H1 (cell line): ENCODE measurements around the gene RASGRP4. TPM values are rescaled to one million over a fixed set of nuclear protein-coding genes. Genes with fewer than 3 reads are reported as not detected.

Experiments
- CTCF ChIA-PET: fragments of 300-600 bp; sonication (Branson Sonifier 250); formaldehyde crosslinking; loops from one replicate; lab custom pipeline; 2021; ENCODE audit not compliant: partially characterized antibody; lab: Charles Lee
- POLR2A ChIA-PET: fragments of 300-600 bp; sonication (Branson Sonifier 250); formaldehyde crosslinking; loops from one replicate; lab custom pipeline; 2021; ENCODE audit warnings: inconsistent platforms; ENCODE audit not compliant: partially characterized antibody; lab: Charles Lee
- DNase-seq, 2 experiments: peaks; one replicate each; pipeline versions ENCODE4 v3.0.0 to v3.0.0-alpha.2; 2010 to 2022; ENCODE audit warnings: low spot score in 2 of 2, low read depth in 1 of 2, mixed read lengths in 1 of 2
- FAIRE-seq: peaks from 2 replicates; lab custom pipeline; 2011; peaks lifted over from hg19 to GRCh38; lab: Jason Lieb, UNC
- H2AFZ ChIP-seq: 2 replicates; pipeline ENCODE4 v1.8.1; 2012; ENCODE audit warnings: low read length, inconsistent platforms
- H2AK5ac ChIP-seq: 2 replicates; pipeline ENCODE4 v1.6.1; 2013; ENCODE audit warnings: low read depth, low read length
- H2BK120ac ChIP-seq: replicated peaks from 2 replicates; pipeline ENCODE3; 2013; ENCODE audit warnings: low read depth, low read length, inconsistent platforms
- H2BK12ac ChIP-seq: 2 replicates; pipeline ENCODE4 v1.6.1; 2013; ENCODE audit warnings: low read depth, low read length
- H2BK15ac ChIP-seq: 2 replicates; pipeline ENCODE4 v1.6.1; 2013; ENCODE audit warnings: low read length
- H2BK20ac ChIP-seq: 2 replicates; pipeline ENCODE4 v1.6.1; 2013; ENCODE audit warnings: low read length
- H2BK5ac ChIP-seq: 2 replicates; pipeline ENCODE4 v1.6.1; 2013; ENCODE audit warnings: low read depth, low read length
- H3K14ac ChIP-seq: 2 replicates; pipeline ENCODE4 v1.6.1; 2013; ENCODE audit warnings: inconsistent platforms; ENCODE audit not compliant: insufficient read length
- H3K18ac ChIP-seq: 2 replicates; pipeline ENCODE4 v1.6.1; 2013; ENCODE audit warnings: low read length; ENCODE audit errors: extremely low read depth
- H3K23ac ChIP-seq: 2 replicates; pipeline ENCODE4 v1.6.1; 2013; ENCODE audit warnings: inconsistent platforms; ENCODE audit not compliant: insufficient read length
- H3K23me2 ChIP-seq: 2 replicates; pipeline ENCODE4 v1.6.1; 2013; ENCODE audit warnings: low read depth, low read length
- H3K27ac ChIP-seq: 2 replicates; pipeline ENCODE4 v1.6.1; 2011; ENCODE audit warnings: low read depth, low read length, inconsistent platforms
- H3K27me3 ChIP-seq, 4 experiments: replicated peaks in 1 of 4; 1 replicate in 1 of 4; 2 replicates in 3 of 4; pipeline versions ENCODE4 v1.6.1 to v1.8.1; 2011 to 2013; ENCODE audit warnings: low read length in 3 of 4, mild to moderate bottlenecking in 3 of 4, inconsistent platforms in 2 of 4, mixed read lengths in 2 of 4, moderate library complexity in 1 of 4; ENCODE audit not compliant: control insufficient read depth in 3 of 4, insufficient read depth in 3 of 4; ENCODE audit errors: extremely low read depth in 1 of 4
- H3K36me3 ChIP-seq, 4 experiments: 2 replicates each; pipeline versions ENCODE4 v1.6.1 to v1.8.1; 2011 to 2013; ENCODE audit warnings: mild to moderate bottlenecking in 4 of 4, low read length in 3 of 4, moderate library complexity in 2 of 4, control low read depth in 1 of 4, inconsistent platforms in 1 of 4; ENCODE audit not compliant: insufficient read depth in 4 of 4, control insufficient read depth in 2 of 4
- H3K4ac ChIP-seq: replicated peaks from 2 replicates; pipeline ENCODE3; 2013; ENCODE audit warnings: low read length, low read depth, mixed read lengths, inconsistent platforms; ENCODE audit not compliant: insufficient read length
- H3K4me1 ChIP-seq, 4 experiments: replicated peaks in 1 of 4; 1 replicate in 1 of 4; 2 replicates in 3 of 4; pipeline versions ENCODE4 v1.6.1 to v1.8.1; 2011 to 2013; ENCODE audit warnings: low read length in 3 of 4, inconsistent platforms in 2 of 4, mixed read lengths in 1 of 4; ENCODE audit not compliant: insufficient read depth in 4 of 4, control insufficient read depth in 3 of 4
- H3K4me2 ChIP-seq, 2 experiments: 2 replicates each; pipeline versions ENCODE4 v1.6.1 to v1.8.1; 2011 to 2013; ENCODE audit warnings: low read depth in 2 of 2, low read length in 2 of 2, control low read depth in 1 of 2, inconsistent platforms in 1 of 2, mild to moderate bottlenecking in 1 of 2; ENCODE audit not compliant: insufficient read depth in 1 of 2
- H3K4me3 ChIP-seq, 4 experiments: fragments of 200-600, 300-600 bp in 1 of 4; sonication (generic), shearing (Covaris generic), sonication (Bioruptor Twin) in 1 of 4; 2 replicates each; pipeline versions ENCODE4 v1.5.1 to v1.8.1; 2011 to 2016; ENCODE audit warnings: low read length in 4 of 4, low read depth in 3 of 4, control low read depth in 2 of 4, inconsistent platforms in 2 of 4, mild to moderate bottlenecking in 2 of 4, mixed read lengths in 1 of 4, moderate library complexity in 1 of 4; ENCODE audit not compliant: insufficient read depth in 2 of 4; ENCODE audit errors: extremely low read depth in 1 of 4
- H3K56ac ChIP-seq: replicated peaks from 2 replicates; pipeline ENCODE3; 2013; ENCODE audit warnings: low read depth, mild to moderate bottlenecking, mixed read lengths, low read length, inconsistent platforms; ENCODE audit not compliant: insufficient read length
- H3K79me1 ChIP-seq: 2 replicates; pipeline ENCODE4 v1.6.1; 2013; ENCODE audit warnings: low read depth, low read length, control low read depth
- H3K79me2 ChIP-seq, 2 experiments: 2 replicates each; pipeline versions ENCODE4 v1.6.1 to v1.8.1; 2012 to 2013; ENCODE audit warnings: low read length in 2 of 2, mild to moderate bottlenecking in 2 of 2, inconsistent platforms in 1 of 2; ENCODE audit not compliant: insufficient read depth in 2 of 2, control insufficient read depth in 1 of 2
- H3K9ac ChIP-seq, 4 experiments: replicated peaks in 1 of 4; 1 replicate in 1 of 4; 2 replicates in 3 of 4; pipeline versions ENCODE4 v1.6.1 to v1.8.1; 2011 to 2013; ENCODE audit warnings: low read depth in 3 of 4, low read length in 3 of 4, control low read depth in 2 of 4, mild to moderate bottlenecking in 2 of 4, moderate library complexity in 2 of 4, inconsistent platforms in 1 of 4; ENCODE audit errors: extremely low read depth in 1 of 4
- H3K9me3 ChIP-seq, 2 experiments: 2 replicates each; pipeline versions ENCODE4 v1.6.1 to v1.8.1; 2012 to 2013; ENCODE audit warnings: mild to moderate bottlenecking in 2 of 2, moderate library complexity in 2 of 2, control low read depth in 1 of 2, inconsistent platforms in 1 of 2, low read depth in 1 of 2, low read length in 1 of 2, mixed read lengths in 1 of 2; ENCODE audit not compliant: insufficient read depth in 2 of 2
- H4K20me1 ChIP-seq, 2 experiments: replicated peaks in 1 of 2; 2 replicates each; pipeline versions ENCODE3 to v1.8.1; 2011 to 2013; ENCODE audit warnings: inconsistent platforms in 2 of 2, low read length in 2 of 2, mild to moderate bottlenecking in 1 of 2; ENCODE audit not compliant: insufficient read depth in 2 of 2, control insufficient read depth in 1 of 2
- H4K5ac ChIP-seq: 2 replicates; pipeline ENCODE4 v1.6.1; 2013; ENCODE audit warnings: low read length, low read depth, mixed read lengths, inconsistent platforms; ENCODE audit not compliant: insufficient read length
- H4K8ac ChIP-seq: 2 replicates; pipeline ENCODE4 v1.8.0; 2013; ENCODE audit warnings: mild to moderate bottlenecking, moderate library complexity, low read length, inconsistent platforms; ENCODE audit not compliant: insufficient read depth; ENCODE audit errors: extremely low read depth
- H4K91ac ChIP-seq: replicated peaks from 2 replicates; pipeline ENCODE3; 2013; ENCODE audit warnings: low read length, mixed read lengths, inconsistent platforms; ENCODE audit not compliant: insufficient read length
- HDAC6 ChIP-seq: IDR thresholded peaks from one replicate; pipeline ENCODE4 v1.7.1; 2012; ENCODE audit warnings: low read depth, mild to moderate bottlenecking, inconsistent platforms, low read length, moderate library complexity
- RAD21 ChIP-seq, 2 experiments: IDR thresholded peaks in 1 of 2; conservative IDR thresholded peaks in 1 of 2; 2 replicates each; pipeline ENCODE4 v1.6.1; 2011; ENCODE audit warnings: low read depth in 2 of 2, low read length in 2 of 2, improper control_type of control experiment in 1 of 2, inconsistent platforms in 1 of 2, mild to moderate bottlenecking in 1 of 2, moderate library complexity in 1 of 2
- RNF2 ChIP-seq: fragments of 200-900, 300-1000 bp; sonication (generic); IDR thresholded peaks from 2 replicates; pipeline ENCODE4 v1.7.1; 2016; ENCODE audit warnings: borderline replicate concordance, low read depth, mild to moderate bottlenecking, antibody characterized with exemption, low read length; ENCODE audit not compliant: poor library complexity, severe bottlenecking; ENCODE audit errors: missing control alignments
- SIN3A ChIP-seq, 2 experiments: IDR thresholded peaks in 1 of 2; conservative IDR thresholded peaks in 1 of 2; 2 replicates each; pipeline ENCODE4 v1.6.1; 2011 to 2012; ENCODE audit warnings: low read length in 2 of 2, improper control_type of control experiment in 1 of 2, low read depth in 1 of 2, mild to moderate bottlenecking in 1 of 2
- TBP ChIP-seq: IDR thresholded peaks from 2 replicates; pipeline ENCODE4 v1.6.1; 2011; ENCODE audit warnings: low read depth, low read length, improper control_type of control experiment
- TCF12 ChIP-seq: IDR thresholded peaks from 2 replicates; pipeline ENCODE4 v1.6.1; 2011; ENCODE audit warnings: low read depth, mild to moderate bottlenecking, low read length
- WGBS, 2 experiments: shearing (Covaris generic) in 1 of 2; methylation state at CpG; one replicate each; pipeline versions ENCODE4 v1.1.6 to v1.1.7; 2013 to 2015; ENCODE audit warnings: low lambda C conversion rate in 2 of 2, mixed read lengths in 2 of 2, inconsistent platforms in 1 of 2, low coverage in 1 of 2, missing lambda C conversion rate in 1 of 2; ENCODE audit not compliant: insufficient replicate concordance in 2 of 2, insufficient coverage in 1 of 2, insufficient read length in 1 of 2; ENCODE audit errors: extremely low coverage in 1 of 2, missing lambda C conversion rate in 1 of 2; 5-methylcytosine and 5-hydroxymethylcytosine counted together
- polyA plus RNA-seq, 7 experiments: library from polyadenylated mRNA; depleted of rRNA in 3 of 7; stranded (reverse) in 5 of 7; unstranded in 2 of 7; fragments of >200 nt in 5 of 7; fragments of 200-250 nt in 2 of 7; gene quantifications; 1 replicate in 5 of 7; 2 replicates in 1 of 7; 4 replicates in 1 of 7; pipeline versions ENCODE4 v1.2.1 to v1.2.3, GENCODE V29; 2011 to 2013; ENCODE audit warnings: missing spikeins in 2 of 7, mixed read lengths in 2 of 7
- total RNA-seq: library from RNA; stranded (reverse); fragmentation: NEBNext Ultra II Directional; extraction: Animal tissue kit (Norgen Biotek cat#: 25700); gene quantifications from 2 replicates; pipeline ENCODE4 v1.2.1, GENCODE V29; 2021

The RASGRP4 gene
- total and polyA plus RNA-seq, 2 of the 8 experiments (the other 6 are each of a cell fraction or from before 2014, with no cell fraction given): 1.9 to 3.1 TPM

GRCh38 chr19:38448225-38448624 lies 22.2 kb upstream of the RASGRP4 start:
- H2BK120ac ChIP-seq: no peak overlapping the region
- H3K23ac ChIP-seq: no peak overlapping the region
- H3K4me3 ChIP-seq: no peak overlapping the region
- H3K14ac ChIP-seq: no peak overlapping the region
- H3K9ac ChIP-seq: no peak overlapping the region
- no peaks in the 10 kb centered on the region for H3K27me3 ChIP-seq
- H3K79me2 ChIP-seq: no peaks in the 10 kb centered on the region
- no peak overlapping the region for H2BK12ac ChIP-seq
- H2BK20ac ChIP-seq: no peak overlapping the region
- FAIRE-seq: no peak
- peaks cover 7 to 11% (median 10%) of the 10 kb centered on the region in 4 experiments; a peak in 6 of 8 replicates for H3K36me3 ChIP-seq
- H3K4me2 ChIP-seq: no peak overlapping the region
- peaks cover 0 to 6% of the 10 kb centered on the region in 2 experiments for H4K20me1 ChIP-seq
- DNase-seq: no peak
- no peak overlapping the region for H2AK5ac ChIP-seq
- no peaks in the 10 kb centered on the region for H3K23me2 ChIP-seq
- WGBS, 2 experiments: 96% methylated on average over 9 of the region's 9 CpGs; no CpG with 5 or more reads in 1 of the 2 experiments
- H3K79me1 ChIP-seq: no peaks in the 10 kb centered on the region; the same call in 1 of the 2 replicates
- H4K5ac ChIP-seq: no peak overlapping the region
- H2BK15ac ChIP-seq: no peak overlapping the region
- peaks cover 0 to 5% (median 2%) of the 10 kb centered on the region in 4 experiments; a peak in 5 of 7 replicates for H3K4me1 ChIP-seq
- H2AFZ ChIP-seq: no peak overlapping the region
- no peak overlapping the region for H3K56ac ChIP-seq
- no peak overlapping the region for H4K91ac ChIP-seq
- no peak overlapping the region for H3K4ac ChIP-seq
- H3K18ac ChIP-seq: no peak overlapping the region
- CTCF ChIA-PET: interaction anchor here (0.7 to 2.7 kb wide), 3 partner anchors 8 to 46 kb away, joined by 4 to 7 read pairs (median 5); partner anchors contain the start of gene FAM98C
- no peak overlapping the region for H3K27ac ChIP-seq
- TF ChIP-seq TCF12: no peak
- TF ChIP-seq SIN3A (conservative IDR thresholded peaks at IDR 0.05 in 1 of 2, IDR thresholded peaks at IDR 0.05 in 1 of 2; ENCODE audit: low read depth in 1 of 2, low read length in 2 of 2): no peak
- no peak for TF ChIP-seq RAD21 (IDR thresholded peaks at IDR 0.05 in 1 of 2, conservative IDR thresholded peaks at IDR 0.05 in 1 of 2; ENCODE audit: low read depth in 2 of 2, low read length in 2 of 2)
- no peak for TF ChIP-seq HDAC6
- no peak for TF ChIP-seq TBP
- TF ChIP-seq RNF2: no peak
- no peaks in the 10 kb centered on the region for H3K9me3 ChIP-seq
- POLR2A ChIA-PET: interaction anchor here (1.0 to 2.6 kb wide), 2 partner anchors 12 to 45 kb away, joined by 3 to 9 read pairs; partner anchors contain the start of gene FAM98C
- H2BK5ac ChIP-seq: no peak overlapping the region
- H4K8ac ChIP-seq: no peak overlapping the region; the same call in 1 of the 2 replicates
